GM21423 (cell line): ENCODE data around the gene ZNF335.
A peak's percentile ranks its signal among the peaks of the same experiment; 100 is the strongest.
"Not testable (repeated sequence)": the region's sequence is repeated elsewhere in the genome, so short reads cannot be mapped to it uniquely, and the experiment has no call there.

Source experiments
- ATAC-seq: cut with Tn5 transposase; IDR thresholded peaks from one replicate; pipeline ENCODE4 v1.9.1; 2021; ENCODE audit warnings: mild to moderate bottlenecking, moderate library complexity; ENCODE audit not compliant: unreplicated experiment

Gene ZNF335

DNA sequence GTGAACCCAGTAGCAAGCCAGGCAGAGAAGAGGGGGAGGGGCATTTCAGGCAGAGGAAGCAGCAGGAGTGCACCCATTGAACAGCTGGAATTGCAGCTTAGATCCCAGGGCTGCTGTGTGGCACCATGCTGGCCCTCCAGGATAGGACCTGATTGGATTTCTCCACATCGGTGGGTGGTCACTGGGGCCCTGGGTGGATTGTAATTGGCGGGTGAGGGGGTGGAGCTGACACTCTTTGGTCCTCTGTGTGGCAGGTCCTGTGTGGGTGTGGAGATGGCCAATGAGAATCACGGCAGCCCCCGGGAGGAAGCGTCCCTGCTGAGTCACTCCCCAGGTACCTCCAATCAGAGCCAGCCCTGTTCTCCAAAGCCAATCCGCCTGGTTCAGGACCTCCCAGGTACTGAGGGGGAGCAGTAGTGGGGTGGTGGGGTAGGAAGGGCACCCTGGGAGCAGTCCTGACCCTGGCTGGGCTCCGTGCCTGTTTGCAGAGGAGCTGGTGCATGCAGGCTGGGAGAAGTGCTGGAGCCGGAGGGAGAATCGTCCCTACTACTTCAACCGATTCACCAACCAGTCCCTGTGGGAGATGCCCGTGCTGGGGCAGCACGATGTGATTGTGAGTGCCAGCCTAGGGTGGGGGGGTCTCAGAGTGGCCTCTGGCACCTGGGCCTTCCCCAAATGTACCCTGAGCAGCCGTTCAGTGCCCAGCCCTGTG, 33.1 kb downstream of the ZNF335 start:
- no peak for ATAC-seq

- ATAC-seq, result no peak
Observed at GRCh38 chr20:45937765-45938164, 34.2 kb downstream of the ZNF335 start.

DNA sequence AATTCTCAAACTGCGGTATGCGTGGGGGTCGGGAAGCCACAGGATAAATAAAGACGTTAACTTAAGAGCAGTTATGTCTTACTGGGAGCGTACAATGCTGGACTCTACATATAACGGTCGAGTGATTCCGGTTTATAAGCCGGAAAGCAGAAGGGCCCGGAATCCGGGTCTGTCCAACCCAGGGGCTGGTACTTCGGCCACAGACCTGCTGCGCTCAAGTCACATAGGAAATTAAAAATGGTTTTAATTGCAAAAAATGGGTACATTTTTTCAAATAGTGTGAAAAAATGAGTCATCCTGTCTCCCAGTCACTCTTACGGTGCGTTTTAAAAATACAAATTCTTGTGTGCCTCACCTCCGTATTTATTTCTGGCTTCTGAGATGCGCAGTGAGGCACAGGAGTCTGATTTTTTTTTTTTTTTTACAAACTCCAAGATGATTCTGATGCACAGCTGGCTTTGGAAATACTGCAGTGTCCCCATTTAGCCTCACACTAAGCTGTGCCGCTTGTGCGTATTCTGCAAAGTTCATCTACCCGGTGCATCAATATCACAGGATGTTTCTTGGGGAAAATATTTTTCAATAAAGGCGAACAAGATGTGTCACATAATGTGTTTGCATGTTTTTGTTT, 36.5 kb downstream of the ZNF335 start:
- no peak for ATAC-seq

- ATAC-seq, result peak; percentile 76
Observed at GRCh38 chr20:45934586-45935415, 37.2 kb downstream of the ZNF335 start, which contains the start of gene PCIF1. TSS of gene PCIF1 (plus strand) at chr20:45934683. CDS start at chr20:45939000, 4,317 bp downstream.

DNA sequence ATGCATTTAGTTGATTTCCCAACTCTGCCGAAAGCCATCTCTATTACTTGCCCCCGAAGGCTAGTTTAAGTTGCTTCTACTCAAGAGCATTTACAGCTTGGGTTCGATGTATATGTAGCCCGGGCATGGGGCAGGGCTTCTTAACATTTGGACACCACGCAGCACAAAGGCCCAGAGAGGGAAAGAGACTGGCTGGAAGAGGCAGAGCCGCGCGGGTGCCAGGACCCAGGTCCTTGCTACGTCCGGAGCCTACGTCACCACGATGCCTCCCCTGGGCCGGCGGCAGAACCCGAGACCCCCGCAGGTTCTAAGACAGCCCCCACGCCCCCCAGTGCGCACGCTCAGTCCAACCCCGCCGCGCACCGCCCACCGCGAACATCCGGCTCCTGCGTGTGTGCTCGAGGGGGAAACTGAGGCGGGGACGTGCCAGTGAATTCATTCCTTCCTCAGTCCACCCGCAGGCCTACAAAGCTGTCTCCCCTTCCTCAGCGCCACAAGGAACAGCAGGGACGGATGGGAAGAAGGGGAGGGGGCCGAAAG, 37.9 kb downstream of the ZNF335 start:
- ATAC-seq, result peak; percentile 16

GRCh38 chr20:45933266-45934045, 38.5 kb downstream of the ZNF335 start:
- ATAC-seq, result no peak

GRCh38 chr20:45931680-45932079, 40.3 kb downstream of the ZNF335 start:
- not testable (repeated sequence) for ATAC-seq

- ATAC-seq, result no peak
Observed at GRCh38 chr20:45927071-45927878, 44.7 kb downstream of the ZNF335 start.

- ATAC-seq, result no peak
Observed at GRCh38 chr20:45926731-45927070, 45.3 kb downstream of the ZNF335 start.

DNA sequence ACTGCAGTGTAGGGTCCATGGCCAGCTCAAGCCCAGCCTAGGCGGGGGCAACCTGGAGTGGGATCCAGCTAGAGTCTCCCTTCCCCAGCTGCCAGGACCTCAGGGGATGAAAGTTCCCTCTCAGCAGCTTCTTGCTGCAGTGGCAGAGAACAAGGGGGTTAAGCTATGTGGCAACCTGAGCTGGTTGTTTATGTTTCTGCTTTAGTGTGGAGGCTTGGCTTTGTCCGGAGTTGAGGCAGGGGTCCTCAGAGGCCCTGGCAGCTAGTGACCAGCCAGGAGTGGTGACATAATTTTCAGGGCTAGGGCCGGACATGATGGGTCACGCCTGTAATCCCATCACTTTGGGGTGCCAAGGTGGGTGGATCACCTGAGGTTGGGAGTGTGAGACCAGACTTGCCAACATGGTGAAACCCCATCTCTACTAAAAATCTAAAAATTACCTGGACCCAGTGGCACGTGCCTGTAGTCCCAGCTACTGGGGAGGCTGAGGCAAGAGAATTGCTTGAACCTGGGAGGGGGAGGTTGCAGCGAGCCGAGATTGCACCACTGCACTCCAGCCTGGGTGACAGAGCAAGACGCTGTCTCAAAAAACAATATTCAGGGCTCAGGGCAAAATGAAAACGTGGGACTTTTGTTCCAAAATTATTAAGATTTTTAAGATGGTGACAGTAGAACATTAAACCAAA, 46.0 kb downstream of the ZNF335 start:
- ATAC-seq, result no peak

- no peak for ATAC-seq
Observed at GRCh38 chr20:45924391-45925261, 47.4 kb downstream of the ZNF335 start.

DNA sequence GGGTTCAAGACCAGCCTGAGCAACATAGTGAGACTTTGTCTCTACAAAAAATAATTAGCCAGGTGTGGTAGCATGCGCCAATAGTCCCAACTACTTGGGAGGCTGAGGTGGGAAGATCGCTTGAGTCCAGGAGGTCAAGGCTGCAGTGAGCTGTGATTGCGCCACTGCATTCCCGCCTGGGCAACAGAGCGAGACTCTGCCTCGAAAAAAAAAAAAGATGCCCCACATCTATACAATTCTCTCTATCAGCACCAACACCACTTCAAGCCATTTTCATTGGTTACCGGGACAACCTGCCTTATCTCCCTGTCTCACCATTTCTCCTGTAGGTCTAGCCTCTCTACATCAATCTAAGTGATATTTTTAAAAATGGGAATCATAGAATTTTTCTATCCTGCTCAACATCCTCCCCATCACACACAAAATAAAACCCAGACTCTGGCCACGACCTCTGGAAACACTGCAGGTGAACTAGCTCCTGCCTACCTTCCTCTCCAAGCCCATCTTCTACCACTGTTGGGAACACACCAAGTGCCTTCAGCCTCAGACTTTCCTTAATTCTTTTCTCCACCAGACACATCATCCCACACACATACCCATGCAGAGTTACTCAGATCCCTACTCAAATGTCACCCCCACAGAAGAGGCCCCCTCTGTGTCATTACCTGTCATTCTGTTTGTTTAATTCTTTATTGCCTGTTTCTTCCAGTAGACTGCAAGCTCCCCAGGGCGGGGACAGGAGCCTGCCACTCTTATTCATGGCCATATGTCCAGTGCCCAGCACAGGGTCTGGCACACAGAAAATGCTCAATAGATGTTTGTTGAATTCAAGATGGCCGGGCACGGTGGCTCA, 50.4 kb downstream of the ZNF335 start:
- ATAC-seq, result no peak

- ATAC-seq, result no peak
Observed at GRCh38 chr20:45920462-45921336, 51.3 kb downstream of the ZNF335 start.

GRCh38 chr20:45919542-45920399, 52.2 kb downstream of the ZNF335 start:
- no peak for ATAC-seq

DNA sequence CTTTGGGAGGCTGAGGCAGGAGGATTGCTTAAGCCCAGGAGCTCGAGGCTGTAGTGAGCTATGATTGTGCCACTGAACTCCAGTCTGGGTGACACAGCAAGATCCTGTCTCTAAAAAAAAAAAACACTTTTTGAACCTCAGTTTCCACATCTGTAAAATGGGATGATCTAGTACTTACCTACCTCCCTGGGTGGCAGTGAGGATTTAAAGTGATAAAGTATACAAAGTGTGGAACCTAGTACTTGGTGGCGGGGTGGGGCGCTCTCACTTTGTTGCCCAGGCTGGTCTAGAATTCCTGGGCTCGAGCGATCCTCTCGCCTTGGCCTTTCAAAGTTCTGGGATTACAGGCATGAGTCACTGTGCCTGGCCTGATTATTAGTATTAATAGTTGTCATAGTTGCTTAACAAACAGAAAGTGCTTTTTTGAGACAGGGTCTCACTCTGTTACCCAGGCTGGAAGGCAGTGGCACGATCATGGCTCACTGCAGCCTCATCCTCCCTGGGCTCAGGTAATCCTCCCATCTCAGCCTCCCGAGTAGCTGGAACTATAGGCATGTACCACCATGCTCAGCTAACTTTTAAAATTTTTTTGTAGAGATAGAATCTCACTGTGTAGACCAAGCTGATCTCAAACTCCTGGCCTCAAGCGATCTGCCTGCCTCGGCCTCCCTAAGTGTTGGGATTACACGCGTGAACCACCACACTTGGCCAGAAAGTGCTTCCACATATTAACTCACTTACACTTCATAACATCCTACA, 53.0 kb downstream of the ZNF335 start:
- no peak for ATAC-seq
